ENCODE measurements around the gene HMGA1. TPM values are rescaled to one million over a fixed set of nuclear protein-coding genes. Genes with fewer than 3 reads are reported as not detected.
A peak's percentile ranks its signal among the peaks of the same experiment; 100 is the strongest.
"Not testable (repeated sequence)": the region's sequence is repeated elsewhere in the genome, so short reads cannot be mapped to it uniquely, and the experiment has no call there.

The HMGA1 gene
- total RNA-seq, 2 donors from 2014 or later = 454 to 573 TPM

DNA sequence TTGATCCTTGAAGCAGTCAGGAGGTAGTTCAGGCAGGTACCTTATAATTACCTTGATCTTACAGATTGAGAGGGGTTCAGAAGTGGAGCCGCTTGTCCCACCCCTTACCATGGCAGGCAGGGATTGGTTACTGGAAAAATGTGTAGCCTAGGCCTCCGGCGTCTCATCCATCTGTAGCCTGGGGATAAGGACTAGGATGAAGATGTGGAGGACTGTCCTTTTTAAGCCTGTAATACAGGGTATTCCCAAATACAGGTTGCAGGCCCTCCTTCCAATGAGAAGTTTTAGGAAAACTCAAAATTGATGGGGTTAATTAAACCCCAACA lies 2.8 kb downstream of the HMGA1 start:
- no peaks in the 10 kb centered on the region for H3K9me3 Mint-ChIP-seq
- H3K36me3 Mint-ChIP-seq (ENCODE audit: insufficient read depth in 2 of 2) = peaks cover 0 to 23% of the 10 kb centered on the region in 2 donors
- H3K4me1 Mint-ChIP-seq (ENCODE audit: low read depth) = peaks cover 71% of the 10 kb centered on the region
- peak overlapping the region; percentile 83 for H3K27ac Mint-ChIP-seq
- H3K4me3 Mint-ChIP-seq = peak overlapping the region; percentile 86 to 91
- ATAC-seq (replicated peaks in 1 of 2) (no peak), DNase-seq (no peak)
- H3K27me3 Mint-ChIP-seq (ENCODE audit: low read depth) = no peaks in the 10 kb centered on the region

GRCh38 chr6:34239893-34240292 lies 3.2 kb downstream of the HMGA1 start:
- H3K27me3 Mint-ChIP-seq (ENCODE audit: low read depth) = no peaks in the 10 kb centered on the region
- DNase-seq = no peak
- H3K4me3 Mint-ChIP-seq = peak overlapping the region; percentile 86 to 91
- peaks cover 74% of the 10 kb centered on the region for H3K4me1 Mint-ChIP-seq (ENCODE audit: low read depth)
- peaks cover 0 to 23% of the 10 kb centered on the region in 2 donors for H3K36me3 Mint-ChIP-seq (ENCODE audit: insufficient read depth in 2 of 2)
- no peak for ATAC-seq (replicated peaks in 1 of 2)
- no peaks in the 10 kb centered on the region for H3K9me3 Mint-ChIP-seq
- H3K27ac Mint-ChIP-seq = peak overlapping the region; percentile 83

GRCh38 chr6:34240329-34241248 lies 3.9 kb downstream of the HMGA1 start:
- H3K4me3 Mint-ChIP-seq = peak overlapping the region; percentile 61 to 91
- peak overlapping the region; percentile 82 for H3K27ac Mint-ChIP-seq
- peaks cover 81% of the 10 kb centered on the region for H3K4me1 Mint-ChIP-seq (ENCODE audit: low read depth)
- H3K36me3 Mint-ChIP-seq (ENCODE audit: insufficient read depth in 2 of 2) = peaks cover 0 to 23% of the 10 kb centered on the region in 2 donors
- DNase-seq (no peak), ATAC-seq (replicated peaks in 1 of 2) (no peak)
- H3K27me3 Mint-ChIP-seq (ENCODE audit: low read depth) = no peaks in the 10 kb centered on the region
- H3K9me3 Mint-ChIP-seq = no peaks in the 10 kb centered on the region

DNA sequence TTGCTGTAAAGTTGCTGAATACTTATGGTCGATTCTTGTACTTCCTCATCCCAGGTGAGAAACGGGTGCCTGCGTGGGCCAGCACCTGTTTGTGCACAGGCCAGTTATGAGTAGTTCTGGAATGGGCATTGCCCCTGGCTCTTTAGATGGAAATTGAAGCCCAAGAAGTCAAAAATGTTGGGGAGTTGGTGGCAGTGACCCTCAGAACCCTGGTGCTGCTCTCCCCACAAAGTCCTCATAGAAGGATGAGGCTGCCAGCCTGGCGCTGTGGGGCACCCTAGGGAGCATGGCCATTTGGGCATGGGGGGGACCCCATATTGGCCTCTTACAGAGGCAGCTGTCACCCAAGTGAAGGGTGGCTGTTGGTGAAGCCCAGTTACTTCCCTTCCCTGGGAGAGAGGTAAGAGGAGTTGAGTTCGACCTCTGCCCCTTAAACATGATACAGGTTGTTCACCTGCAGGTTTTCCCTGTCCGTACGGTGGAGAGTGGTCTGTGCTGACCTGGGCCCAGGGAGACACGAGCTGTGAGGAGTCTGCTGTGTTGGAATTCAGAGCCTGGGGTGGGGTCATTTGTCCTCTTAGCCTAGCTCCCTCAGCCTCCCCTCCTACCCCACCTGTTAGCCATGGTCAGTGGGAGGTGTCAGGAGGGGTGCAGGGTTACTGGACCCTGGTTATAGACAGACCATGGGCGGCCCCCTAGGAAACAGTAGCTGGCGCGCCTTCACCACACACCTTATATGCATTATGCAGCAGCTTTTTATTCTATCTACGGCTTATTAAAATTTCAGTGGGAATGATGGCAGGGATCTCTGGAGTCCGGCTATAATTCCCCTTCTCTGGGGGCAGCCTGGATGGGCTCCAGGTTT lies 4.9 kb downstream of the HMGA1 start:
- H3K9me3 Mint-ChIP-seq = no peaks in the 10 kb centered on the region
- H3K4me3 Mint-ChIP-seq = peak overlapping the region; percentile 25 to 62
- ATAC-seq (replicated peaks in 1 of 2) = no peak
- peaks cover 83% of the 10 kb centered on the region for H3K4me1 Mint-ChIP-seq (ENCODE audit: low read depth)
- no peak for DNase-seq
- H3K27ac Mint-ChIP-seq = peak overlapping the region; percentile 92
- no peaks in the 10 kb centered on the region for H3K27me3 Mint-ChIP-seq (ENCODE audit: low read depth)
- H3K36me3 Mint-ChIP-seq (ENCODE audit: insufficient read depth in 2 of 2) = peaks cover 0 to 23% of the 10 kb centered on the region in 2 donors

DNA sequence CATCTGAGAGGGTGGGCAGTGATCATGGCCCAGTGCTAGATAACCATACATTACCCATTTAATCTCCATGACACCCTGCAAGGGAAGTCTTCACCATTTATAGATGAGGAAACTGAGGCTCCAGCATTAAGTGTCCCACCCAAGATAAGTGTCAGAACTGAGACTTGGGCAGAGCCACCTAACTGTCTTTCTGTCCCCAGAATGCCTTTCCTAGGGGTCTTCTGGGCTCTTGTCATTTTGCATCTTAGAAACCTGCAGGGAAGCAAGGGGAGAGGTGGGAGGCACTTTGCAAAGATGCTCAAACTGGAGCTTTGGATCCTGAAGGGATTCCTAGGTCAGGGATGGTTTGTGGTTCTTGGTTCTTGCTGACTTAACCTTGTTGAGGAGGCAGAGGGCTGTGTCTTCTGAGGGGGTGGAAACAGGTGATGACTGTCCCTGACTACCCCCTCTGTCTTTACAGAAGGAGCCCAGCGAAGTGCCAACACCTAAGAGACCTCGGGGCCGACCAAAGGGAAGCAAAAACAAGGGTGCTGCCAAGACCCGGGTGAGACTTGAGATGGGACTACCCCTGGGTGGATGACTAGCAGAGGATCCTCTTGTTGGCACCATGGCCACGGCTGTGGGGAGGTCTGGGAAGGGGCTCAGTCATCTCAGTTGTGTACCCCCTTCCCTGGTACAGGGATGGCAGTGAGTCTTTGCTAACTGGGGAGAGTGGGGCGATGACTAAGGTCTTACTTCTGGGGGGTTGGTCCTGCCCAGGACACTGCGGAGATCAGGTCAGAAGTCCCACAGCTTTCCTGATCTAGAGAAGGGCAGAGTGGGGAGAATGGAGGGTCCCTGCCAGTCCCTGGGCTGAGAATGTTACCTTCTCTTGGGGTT lies 5.8 kb downstream of the HMGA1 start:
- H3K9me3 Mint-ChIP-seq = no peaks in the 10 kb centered on the region
- ATAC-seq (replicated peaks in 1 of 2) (peak; percentile 6 to 30), DNase-seq (peak in 1 of 2 donors; percentile 50)
- peak overlapping the region; percentile 54 to 62 for H3K4me3 Mint-ChIP-seq
- H3K27me3 Mint-ChIP-seq (ENCODE audit: low read depth) = no peaks in the 10 kb centered on the region
- peak overlapping the region; percentile 92 for H3K27ac Mint-ChIP-seq
- H3K4me1 Mint-ChIP-seq (ENCODE audit: low read depth) = peaks cover 91% of the 10 kb centered on the region
- H3K36me3 Mint-ChIP-seq (ENCODE audit: insufficient read depth in 2 of 2) = peaks cover 0 to 23% of the 10 kb centered on the region in 2 donors

GRCh38 chr6:34243131-34243771 lies 6.6 kb downstream of the HMGA1 start:
- Mint-ChIP-seq H3K36me3 (ENCODE audit: insufficient read depth in 2 of 2) (peaks cover 0 to 21% of the 10 kb centered on the region in 2 donors), H3K27ac (peak overlapping the region; percentile 92), H3K9me3 (no peaks in the 10 kb centered on the region), H3K27me3 (ENCODE audit: low read depth) (no peaks in the 10 kb centered on the region), H3K4me1 (ENCODE audit: low read depth) (peaks cover 97% of the 10 kb centered on the region), H3K4me3 (peak overlapping the region; percentile 54 to 62)
- DNase-seq (peak in 1 of 2 donors; percentile 47), ATAC-seq (replicated peaks in 1 of 2) (peak; percentile 22 to 35)

- Mint-ChIP-seq H3K36me3 (ENCODE audit: insufficient read depth in 2 of 2) (peaks cover 0 to 20% of the 10 kb centered on the region in 2 donors), H3K9me3 (no peaks in the 10 kb centered on the region), H3K4me3 (peak overlapping the region; percentile 45 to 55)
These were observed 7.5 kb downstream of the HMGA1 start for GRCh38 chr6:34243901-34244884.

GRCh38 chr6:34245032-34245760 lies 8.5 kb downstream of the HMGA1 start:
- not testable (repeated sequence) for H3K4me3 Mint-ChIP-seq; ATAC-seq (replicated peaks in 1 of 2); DNase-seq; H3K27me3 Mint-ChIP-seq (ENCODE audit: low read depth); H3K27ac Mint-ChIP-seq; H3K9me3 Mint-ChIP-seq
- H3K36me3 Mint-ChIP-seq (ENCODE audit: insufficient read depth in 2 of 2) = peaks cover 0 to 15% of the 10 kb centered on the region in 2 donors
- peaks cover 87% of the 10 kb centered on the region for H3K4me1 Mint-ChIP-seq (ENCODE audit: low read depth)

More at GRCh38 chr6:34243901-34244884, 7.5 kb downstream of the HMGA1 start:
- Mint-ChIP-seq H3K4me1 (ENCODE audit: low read depth) (peaks cover 91% of the 10 kb centered on the region), H3K27ac (peak overlapping the region; percentile 92), H3K27me3 (ENCODE audit: low read depth) (no peaks in the 10 kb centered on the region)
- peak; percentile 72 to 79 for DNase-seq
- peak; percentile 34 to 42 for ATAC-seq (replicated peaks in 1 of 2)

GRCh38 chr6:34245761-34246140 lies 9.1 kb downstream of the HMGA1 start:
- not testable (repeated sequence) for H3K27ac Mint-ChIP-seq; ATAC-seq (replicated peaks in 1 of 2); H3K4me3 Mint-ChIP-seq; H3K27me3 Mint-ChIP-seq (ENCODE audit: low read depth); H3K9me3 Mint-ChIP-seq; DNase-seq
- Mint-ChIP-seq H3K36me3 (ENCODE audit: insufficient read depth in 2 of 2) (peaks cover 0 to 14% of the 10 kb centered on the region in 2 donors), H3K4me1 (ENCODE audit: low read depth) (peaks cover 81% of the 10 kb centered on the region)

- Mint-ChIP-seq H3K27ac (no peak overlapping the region), H3K36me3 (ENCODE audit: insufficient read depth in 2 of 2) (peaks cover 0 to 13% of the 10 kb centered on the region in 2 donors), H3K4me1 (ENCODE audit: low read depth) (peaks cover 77% of the 10 kb centered on the region), H3K27me3 (ENCODE audit: low read depth) (no peaks in the 10 kb centered on the region), H3K9me3 (no peaks in the 10 kb centered on the region), H3K4me3 (no peak overlapping the region)
- ATAC-seq (replicated peaks in 1 of 2) (no peak), DNase-seq (no peak)
These were observed 9.5 kb downstream of the HMGA1 start for GRCh38 chr6:34246249-34246562.

All from activated T-cell treated with anti-CD3 and anti-CD28 coated beads, Interleukin-2, amount 50 U/mL, for 72 hours (primary cell).